Medulla oblongata (tissue), 1 donor: Measurements from ENCODE around the gene RAB3A.
A peak's percentile ranks its signal among the peaks of the same experiment; 100 is the strongest.
"Not testable (repeated sequence)": the region's sequence is repeated elsewhere in the genome, so short reads cannot be mapped to it uniquely, and the experiment has no call there.

Experiments
- DNase-seq: peaks from one replicate; pipeline ENCODE4 v3.0.0-alpha.2; 2015; ENCODE audit errors: extremely low spot score

RAB3A gene

GRCh38 chr19:18223860-18224524 is 20.1 kb upstream of the RAB3A start:
- DNase-seq, result no peak

GRCh38 chr19:18221815-18222725 is 18.2 kb upstream of the RAB3A start:
- no peak for DNase-seq

- DNase-seq, result no peak
Observed at GRCh38 chr19:18220632-18221275, 16.9 kb upstream of the RAB3A start.

- DNase-seq, result no peak
Observed at GRCh38 chr19:18219911-18220631, 16.2 kb upstream of the RAB3A start.

- DNase-seq, result no peak
Observed at GRCh38 chr19:18218600-18218999, 14.8 kb upstream of the RAB3A start.

GRCh38 chr19:18218159-18218558 is 14.3 kb upstream of the RAB3A start:
- no peak for DNase-seq

GRCh38 chr19:18216789-18217188 is 12.9 kb upstream of the RAB3A start:
- DNase-seq, result no peak

GRCh38 chr19:18214779-18215433 is 11.1 kb upstream of the RAB3A start:
- DNase-seq, result no peak

GRCh38 chr19:18211683-18212082 is 7.8 kb upstream of the RAB3A start:
- DNase-seq, result no peak

- not testable (repeated sequence) for DNase-seq
Observed at GRCh38 chr19:18209912-18210311, 6.1 kb upstream of the RAB3A start.

- DNase-seq, result no peak
Observed at GRCh38 chr19:18208098-18208951, 4.5 kb upstream of the RAB3A start.

GRCh38 chr19:18206018-18206417 is 2.2 kb upstream of the RAB3A start:
- DNase-seq, result no peak

GRCh38 chr19:18205200-18205892 is 1.5 kb upstream of the RAB3A start:
- peak; percentile 90 for DNase-seq

- peak; percentile 85 for DNase-seq
Observed at GRCh38 chr19:18204394-18205199, 755 bp upstream of the RAB3A start.

- peak; percentile 60 for DNase-seq
Observed at GRCh38 chr19:18203408-18203862, 407 bp downstream of the RAB3A start.

- peak; percentile 59 for DNase-seq
Observed at GRCh38 chr19:18202778-18203407, 949 bp downstream of the RAB3A start.

- DNase-seq, result no peak
Observed at GRCh38 chr19:18202397-18202777, 1.5 kb downstream of the RAB3A start.

GRCh38 chr19:18198374-18198773 is 5.5 kb downstream of the RAB3A start:
- no peak for DNase-seq
